DMS53 (cell line): Measurements from ENCODE around the gene KRT35.

Experiments
- DNase-seq: peaks from one replicate; lab custom pipeline; 2025; lab: John Stamatoyannopoulos, UW

Gene KRT35

GRCh38 chr17:41486809-41487530 is 6.0 kb upstream of the KRT35 start:
- DNase-seq = peak; percentile 61

- DNase-seq = no peak
These were observed 5.4 kb upstream of the KRT35 start for GRCh38 chr17:41486316-41486715.

DNA sequence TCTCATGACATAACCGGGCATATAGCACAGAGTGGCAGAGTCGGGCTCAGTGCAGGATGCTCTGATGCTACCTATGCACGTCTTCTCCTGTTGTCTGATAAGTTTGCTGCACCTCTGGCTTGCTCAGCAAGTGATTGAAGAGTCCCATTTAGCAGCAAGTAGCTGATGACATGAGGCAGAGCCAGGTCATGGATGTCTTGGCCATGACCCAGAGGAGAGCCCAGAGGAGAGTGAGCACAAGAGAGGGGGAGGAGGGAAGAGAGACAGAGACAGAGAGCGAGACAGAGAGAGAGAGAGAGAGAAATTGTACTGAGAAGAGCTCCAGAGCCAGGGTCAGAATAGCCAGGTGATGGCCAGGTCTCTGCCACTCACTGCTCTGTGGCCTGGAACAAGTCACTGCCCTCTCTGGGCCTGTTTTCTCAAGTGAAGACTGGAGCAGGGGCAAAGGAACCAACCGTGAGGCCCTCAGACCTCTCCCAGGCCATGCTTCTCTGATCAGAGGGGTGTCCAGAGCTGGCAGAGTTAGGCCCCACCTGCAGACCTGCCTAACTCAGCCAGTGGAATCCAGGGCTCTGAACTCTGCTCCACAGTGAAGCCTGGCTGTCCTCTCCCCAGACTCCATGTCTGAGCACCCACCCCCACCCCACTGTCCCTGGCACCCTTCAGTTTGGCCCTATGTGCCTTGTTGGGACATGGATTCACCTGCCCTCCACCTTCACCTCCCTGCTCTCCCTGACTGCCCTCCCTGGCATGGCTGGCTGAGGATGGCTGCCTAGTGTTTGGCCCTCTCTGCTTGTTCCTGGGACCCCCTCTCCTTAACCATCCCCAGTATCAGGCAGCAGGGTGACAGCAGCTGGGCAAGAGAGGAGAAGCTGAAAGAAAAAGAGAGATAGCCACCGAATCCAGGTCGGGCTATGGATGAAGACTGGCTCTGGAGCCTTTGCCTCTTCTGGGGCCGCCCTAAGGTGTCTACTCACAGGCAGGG is 4.3 kb upstream of the KRT35 start:
- no peak for DNase-seq

- DNase-seq = no peak
These were observed 3.3 kb upstream of the KRT35 start for GRCh38 chr17:41483991-41484826.

DNA sequence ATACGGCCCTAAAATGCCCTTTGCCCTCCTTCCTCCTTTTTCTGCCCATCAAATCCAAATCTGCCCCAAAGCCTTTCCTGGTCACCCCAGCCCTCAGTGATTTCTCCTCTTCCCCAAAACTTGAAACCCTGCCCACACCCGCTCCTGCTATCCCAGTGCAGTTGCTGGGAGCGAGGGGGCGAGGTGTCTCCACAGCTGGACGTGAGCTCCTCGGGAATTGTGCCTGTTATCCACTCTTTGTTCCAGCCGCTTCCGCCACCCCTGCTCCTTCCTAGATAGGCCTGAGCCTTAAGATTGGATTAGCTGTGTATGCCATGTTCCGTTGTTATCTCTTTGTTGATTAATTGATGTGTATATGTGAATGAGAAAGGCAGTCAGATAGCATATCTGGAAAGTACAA is 2.6 kb upstream of the KRT35 start:
- DNase-seq = no peak

GRCh38 chr17:41480581-41480980 is 370 bp downstream of the KRT35 start:
- no peak for DNase-seq

- no peak for DNase-seq
These were observed 815 bp downstream of the KRT35 start for GRCh38 chr17:41480136-41480535.

GRCh38 chr17:41478237-41478636 is 2.7 kb downstream of the KRT35 start:
- no peak for DNase-seq

DNA sequence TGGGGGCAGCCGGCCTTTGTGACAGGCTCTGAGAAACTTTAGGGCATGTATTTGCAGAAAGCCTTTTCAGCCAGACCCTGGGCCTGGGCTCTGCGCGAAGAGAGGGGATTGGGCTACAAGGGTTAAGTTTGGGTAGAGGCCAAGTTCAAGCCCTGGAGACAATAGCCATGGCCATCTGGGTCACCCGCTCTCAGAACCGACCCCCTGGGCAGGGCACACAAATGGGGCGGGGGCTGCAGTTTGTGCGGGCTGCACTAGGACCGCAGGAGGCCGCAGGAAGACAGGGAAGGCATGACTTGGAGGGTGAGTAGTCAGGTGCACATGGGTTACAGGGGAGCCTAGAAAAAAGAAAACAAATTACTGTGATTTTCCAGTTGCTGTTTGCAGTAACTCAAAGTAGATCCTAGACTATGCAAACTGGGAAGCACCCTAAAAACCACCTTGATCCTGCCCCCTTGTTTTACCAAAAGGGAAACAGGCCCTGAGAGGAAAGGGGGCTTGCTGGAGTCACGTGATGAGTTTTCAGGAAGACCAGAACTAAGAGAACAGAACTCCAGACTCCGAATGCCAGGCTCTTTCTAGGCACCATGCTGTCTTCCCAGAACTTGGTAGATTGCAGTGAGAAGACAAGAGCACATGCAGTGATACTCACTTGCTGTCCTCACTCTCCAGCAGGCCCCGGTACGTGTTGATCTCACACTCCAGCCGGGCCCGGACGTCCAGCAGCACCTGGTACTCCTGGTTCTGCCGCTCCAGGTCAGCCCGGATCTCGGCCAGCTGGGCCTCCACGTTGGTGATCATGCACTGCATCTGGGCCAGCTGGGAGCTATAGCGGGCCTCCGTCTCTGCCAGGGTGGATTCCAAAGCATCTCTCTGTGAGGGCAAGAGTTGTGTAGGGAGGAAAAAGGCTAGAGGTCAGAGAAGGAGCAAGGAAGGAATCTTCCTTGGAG is 3.8 kb downstream of the KRT35 start:
- DNase-seq = no peak

GRCh38 chr17:41475421-41475820 is 5.5 kb downstream of the KRT35 start:
- no peak for DNase-seq

GRCh38 chr17:41474863-41475262 is 6.1 kb downstream of the KRT35 start:
- no peak for DNase-seq

- no peak for DNase-seq
These were observed 12.6 kb downstream of the KRT35 start for GRCh38 chr17:41468346-41468745.

DNA sequence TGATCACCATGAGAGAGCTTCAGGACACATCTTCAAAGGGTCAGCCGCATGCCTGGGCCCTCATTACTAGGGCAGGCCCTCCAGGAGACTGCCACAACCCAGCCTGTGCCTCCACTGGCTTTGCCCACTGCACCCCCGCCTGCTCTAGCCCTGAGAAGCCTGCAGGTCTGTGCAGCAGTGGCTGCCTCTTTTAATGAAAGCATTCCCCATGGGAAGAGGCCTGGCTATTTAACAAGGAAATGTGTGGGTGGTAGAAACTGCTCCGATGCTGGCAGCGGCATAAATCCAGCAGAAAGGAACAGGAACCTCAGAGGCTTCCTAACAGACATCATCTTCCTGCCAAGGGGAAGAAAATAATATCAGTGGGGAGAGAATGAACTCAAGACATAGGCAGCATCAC is 13.4 kb downstream of the KRT35 start:
- DNase-seq = no peak

GRCh38 chr17:41466988-41467387 is 14.0 kb downstream of the KRT35 start, which contains the start of gene KRT32:
KRT32 (minus strand) TSS chr17:41467386; CDS start chr17:41467325, 61 bp downstream.
- DNase-seq = no peak

- DNase-seq = no peak
These were observed 16.3 kb downstream of the KRT35 start for GRCh38 chr17:41464682-41465081.

GRCh38 chr17:41464173-41464572 is 16.8 kb downstream of the KRT35 start:
- DNase-seq = no peak

DNA sequence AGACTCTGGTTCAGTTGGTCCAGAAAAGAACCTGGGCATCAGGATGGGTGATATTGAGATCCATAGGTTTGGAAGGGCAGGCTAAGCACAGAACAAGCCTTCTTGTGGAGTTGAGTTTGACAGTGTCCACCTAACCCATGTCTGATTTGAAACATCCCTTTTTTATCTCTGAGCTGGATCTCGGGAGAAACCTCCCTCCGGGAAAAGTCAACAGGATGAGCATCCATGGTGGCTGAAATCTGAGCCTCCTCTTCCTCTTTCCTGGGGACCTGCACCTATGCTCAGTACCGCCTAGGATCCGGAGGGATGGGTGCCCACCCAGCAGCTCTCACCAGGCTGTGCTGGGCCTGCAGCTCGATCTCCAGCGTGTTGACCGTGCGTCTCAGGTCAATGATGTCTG is 17.2 kb downstream of the KRT35 start:
- DNase-seq = no peak

GRCh38 chr17:41462705-41463104 is 18.2 kb downstream of the KRT35 start:
- no peak for DNase-seq

- DNase-seq = no peak
These were observed 23.3 kb downstream of the KRT35 start for GRCh38 chr17:41457676-41458075.

DNA sequence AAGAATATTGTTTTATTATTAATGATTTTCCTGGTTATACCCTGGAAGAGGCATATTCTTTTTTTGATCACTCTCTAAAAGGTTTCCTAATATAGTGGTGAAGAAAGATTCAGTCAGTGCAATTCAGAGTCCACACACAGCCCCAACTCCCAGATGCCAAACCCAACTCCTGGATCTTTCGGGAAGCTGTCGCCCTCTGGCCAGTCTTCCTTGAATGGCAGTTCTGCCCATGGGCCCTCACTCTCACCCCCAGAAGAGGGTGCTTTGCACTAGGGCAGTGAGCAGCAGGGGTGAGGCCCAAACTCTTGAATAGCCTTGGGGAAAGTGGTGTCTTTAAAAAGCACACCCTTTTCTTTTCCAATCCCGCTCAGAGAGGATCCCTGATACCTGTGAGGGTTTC is 24.7 kb downstream of the KRT35 start:
- no peak for DNase-seq

DNA sequence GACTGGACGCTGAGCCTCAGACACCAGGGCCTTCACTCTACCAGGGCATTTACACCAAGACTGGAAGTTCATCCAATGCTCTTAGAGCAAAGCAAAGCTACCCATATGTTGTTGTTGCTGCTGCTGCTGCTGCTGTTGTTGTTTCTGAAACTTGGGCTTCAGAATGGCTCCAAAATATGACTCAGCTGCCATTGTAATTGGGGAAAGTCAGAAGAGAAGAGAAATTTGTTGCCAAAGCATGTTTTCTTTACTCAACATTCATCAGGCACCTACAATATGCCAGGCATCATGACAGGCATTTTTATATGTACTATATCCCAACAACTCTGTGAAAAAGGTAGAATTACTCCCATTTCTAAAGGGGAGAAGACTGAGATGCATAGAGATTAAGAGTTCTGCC is 25.7 kb downstream of the KRT35 start:
- DNase-seq = no peak
